H9 (cell line): ENCODE measurements around the gene CYTH3. TPM values are rescaled to one million over a fixed set of nuclear protein-coding genes. Genes with fewer than 3 reads are reported as not detected.

Experiments used
- DNase-seq: peaks from one replicate; pipeline ENCODE4 v3.0.0-alpha.2; 2017
- H2AFZ ChIP-seq: one replicate; pipeline ENCODE4 v1.6.1; 2013; ENCODE audit warnings: mild to moderate bottlenecking, low read length, control low read depth, moderate library complexity
- H2AK5ac ChIP-seq: 2 replicates; pipeline ENCODE4 v1.6.1; 2013; ENCODE audit warnings: low read length, control low read depth, mixed read lengths; ENCODE audit not compliant: insufficient read length
- H2BK120ac ChIP-seq: one replicate; pipeline ENCODE4 v1.6.1; 2013; ENCODE audit warnings: low read depth, mild to moderate bottlenecking, low read length, control low read depth, inconsistent platforms; ENCODE audit not compliant: poor library complexity, severe bottlenecking
- H2BK12ac ChIP-seq: 2 replicates; pipeline ENCODE4 v1.6.1; 2013; ENCODE audit warnings: low read length, control low read depth, mixed read lengths, low read depth; ENCODE audit not compliant: insufficient read length
- H2BK15ac ChIP-seq: 2 replicates; pipeline ENCODE4 v1.6.1; 2013; ENCODE audit warnings: low read depth, low read length, control low read depth
- H2BK20ac ChIP-seq: one replicate; pipeline ENCODE4 v1.6.1; 2013; ENCODE audit warnings: low read depth, mild to moderate bottlenecking, low read length, control low read depth, inconsistent platforms; ENCODE audit not compliant: poor library complexity, severe bottlenecking
- H2BK5ac ChIP-seq: 2 replicates; pipeline ENCODE4 v1.6.1; 2013; ENCODE audit warnings: low read length, control low read depth, mixed read lengths; ENCODE audit not compliant: insufficient read length
- H3K14ac ChIP-seq: 2 replicates; pipeline ENCODE4 v1.6.1; 2013; ENCODE audit warnings: low read length, control low read depth; ENCODE audit not compliant: insufficient read depth
- H3K18ac ChIP-seq: 2 replicates; pipeline ENCODE4 v1.6.1; 2013; ENCODE audit warnings: low read depth, mild to moderate bottlenecking, mixed read lengths, low read length, control low read depth; ENCODE audit not compliant: insufficient read length
- H3K23ac ChIP-seq: 2 replicates; pipeline ENCODE4 v1.6.1; 2013; ENCODE audit warnings: low read length, control low read depth, mixed read lengths, low read depth; ENCODE audit not compliant: insufficient read length
- H3K23me2 ChIP-seq: 2 replicates; pipeline ENCODE4 v1.6.1; 2013; ENCODE audit warnings: low read depth, mild to moderate bottlenecking, mixed read lengths, low read length, control low read depth; ENCODE audit not compliant: insufficient read length, poor library complexity, severe bottlenecking
- H3K27ac ChIP-seq: 2 replicates; pipeline ENCODE4 v1.5.1; 2013; ENCODE audit warnings: low read length, control low read depth, mixed read lengths, low read depth; ENCODE audit not compliant: insufficient read length
- H3K27me3 ChIP-seq: 2 replicates; pipeline ENCODE4 v1.6.1; 2013; ENCODE audit warnings: low read length, control low read depth, inconsistent platforms; ENCODE audit not compliant: insufficient read depth
- H3K4ac ChIP-seq: 2 replicates; pipeline ENCODE4 v1.6.1; 2013; ENCODE audit warnings: low read depth, mild to moderate bottlenecking, control low read depth, inconsistent platforms, low read length, moderate library complexity
- H3K4me1 ChIP-seq: 2 replicates; pipeline ENCODE4 v1.6.1; 2013; ENCODE audit warnings: low read length, control low read depth, inconsistent platforms; ENCODE audit not compliant: insufficient read depth
- H3K4me2 ChIP-seq: 2 replicates; pipeline ENCODE4 v1.6.1; 2013; ENCODE audit warnings: low read length, control low read depth, mixed read lengths; ENCODE audit not compliant: insufficient read length, insufficient read depth
- H3K56ac ChIP-seq: 2 replicates; pipeline ENCODE4 v1.6.1; 2013; ENCODE audit warnings: low read depth, mild to moderate bottlenecking, mixed read lengths, low read length, control low read depth; ENCODE audit not compliant: insufficient read length
- H3K79me1 ChIP-seq: 2 replicates; pipeline ENCODE4 v1.6.1; 2013; ENCODE audit warnings: low read depth, mild to moderate bottlenecking, moderate library complexity, low read length, control low read depth, inconsistent platforms; ENCODE audit not compliant: insufficient read depth, poor library complexity, severe bottlenecking
- H3K79me2 ChIP-seq: 2 replicates; pipeline ENCODE4 v1.6.1; 2013; ENCODE audit warnings: low read length, control low read depth, inconsistent platforms; ENCODE audit not compliant: insufficient read depth
- H3K9ac ChIP-seq: 2 replicates; pipeline ENCODE4 v1.6.1; 2013; ENCODE audit warnings: low read length, control low read depth, mixed read lengths; ENCODE audit not compliant: insufficient read length; ENCODE audit errors: extremely low read depth
- H3K9me3 ChIP-seq: one replicate; pipeline ENCODE4 v1.6.1; 2013; ENCODE audit warnings: low read depth, low read length, inconsistent platforms; ENCODE audit not compliant: control insufficient read depth
- H3T11ph ChIP-seq: one replicate; pipeline ENCODE4 v1.6.1; 2013; ENCODE audit warnings: mild to moderate bottlenecking, low read length, control low read depth, inconsistent platforms
- H4K20me1 ChIP-seq: one replicate; pipeline ENCODE4 v1.6.1; 2013; ENCODE audit not compliant: control insufficient read depth, insufficient read length, insufficient read depth
- H4K5ac ChIP-seq: 2 replicates; pipeline ENCODE4 v1.6.1; 2013; ENCODE audit warnings: low read depth, mild to moderate bottlenecking, mixed read lengths, low read length, control low read depth; ENCODE audit not compliant: insufficient read length
- H4K8ac ChIP-seq: replicated peaks from 2 replicates; pipeline ENCODE4 v1.6.1; 2013; ENCODE audit warnings: low read length, control low read depth, mixed read lengths, low read depth; ENCODE audit not compliant: insufficient read length
- H4K91ac ChIP-seq: 2 replicates; pipeline ENCODE4 v1.6.1; 2013; ENCODE audit warnings: low read depth, mild to moderate bottlenecking, moderate library complexity, mixed read lengths, low read length, control low read depth; ENCODE audit not compliant: insufficient read length
- H3K27ac Mint-ChIP-seq, 3 experiments: 2 replicates in 2 of 3; 3 replicates in 1 of 3; pipeline ENCODE4 v1.8.0; 2020 to 2021; ENCODE audit warnings: mixed read lengths in 3 of 3, mild to moderate bottlenecking in 1 of 3, moderate library complexity in 1 of 3
- H3K27me3 Mint-ChIP-seq: 2 replicates; pipeline ENCODE4 v1.8.0; 2021; ENCODE audit warnings: low read depth, mild to moderate bottlenecking, moderate library complexity, mixed read lengths
- H3K36me3 Mint-ChIP-seq, 3 experiments: 2 replicates in 2 of 3; 3 replicates in 1 of 3; pipeline ENCODE4 v1.8.0; 2020 to 2021; ENCODE audit warnings: low read depth in 3 of 3, mixed read lengths in 3 of 3; ENCODE audit not compliant: insufficient read depth in 1 of 3
- H3K4me1 Mint-ChIP-seq, 2 experiments: 2 replicates each; pipeline ENCODE4 v1.8.0; 2020; ENCODE audit warnings: mixed read lengths in 2 of 2
- H3K4me3 Mint-ChIP-seq, 2 experiments: 2 replicates in 1 of 2; 3 replicates in 1 of 2; pipeline ENCODE4 v1.8.0; 2020 to 2021; ENCODE audit warnings: mild to moderate bottlenecking in 2 of 2, mixed read lengths in 2 of 2, moderate library complexity in 1 of 2
- H3K9me3 Mint-ChIP-seq, 2 experiments: 2 replicates in 1 of 2; 3 replicates in 1 of 2; pipeline ENCODE4 v1.8.0; 2020; ENCODE audit warnings: mild to moderate bottlenecking in 2 of 2, mixed read lengths in 2 of 2, moderate library complexity in 1 of 2
- CTCF ChIP-seq: fragments of 200-600 bp; sonication (generic); conservative IDR thresholded peaks from 3 replicates; pipeline ENCODE4 v1.8.0; 2021; ENCODE audit warnings: antibody characterized with exemption, mild to moderate bottlenecking
- WGBS: extraction: QIAGEN DNeasy Blood & Tissue Kit; methylation state at CpG from one replicate; pipeline ENCODE4 v1.1.7; 2013; ENCODE audit warnings: missing lambda C conversion rate, low lambda C conversion rate, mixed read lengths; ENCODE audit not compliant: insufficient read length; ENCODE audit errors: extremely low coverage; 5-methylcytosine and 5-hydroxymethylcytosine counted together
- total RNA-seq: library from RNA; stranded (reverse); gene quantifications from 2 replicates; pipeline ENCODE4 v1.2.1, GENCODE V29; 2021

Gene CYTH3
- total RNA-seq, 1 experiment from 2014 or later = 12.3 TPM

- no peak overlapping the region for H3T11ph ChIP-seq
- no peaks in the 10 kb centered on the region for H3K23me2 ChIP-seq
- no peak overlapping the region for H3K9ac ChIP-seq
- no peak overlapping the region for H2AK5ac ChIP-seq
- no peak overlapping the region for H2BK12ac ChIP-seq
- H4K8ac ChIP-seq = no peak overlapping the region
- H3K27me3 ChIP-seq = no peaks in the 10 kb centered on the region
- WGBS = no CpG with 5 or more reads among the region's 36 CpGs
- H3K36me3 Mint-ChIP-seq = peaks cover 5 to 12% (median 6%) of the 10 kb centered on the region in 3 experiments; a peak in 6 of 7 replicates
- no peak for TF ChIP-seq CTCF
- no peak overlapping the region for H4K91ac ChIP-seq
- no peak overlapping the region; a peak in 1 of 5 replicates for H3K4me3 Mint-ChIP-seq
- H4K20me1 ChIP-seq = no peaks in the 10 kb centered on the region
- H3K56ac ChIP-seq = no peak overlapping the region
- H3K4me1 Mint-ChIP-seq = peaks cover 21 to 38% of the 10 kb centered on the region in 2 experiments
- H3K27ac Mint-ChIP-seq = peak overlapping the region; percentile 42 to 74 (median 72); a peak in 6 of 7 replicates
- no peak overlapping the region for H3K4ac ChIP-seq
- no peaks in the 10 kb centered on the region for H3K9me3 ChIP-seq
- peaks cover 4% of the 10 kb centered on the region; the same call in 1 of the 2 replicates for H3K4me1 ChIP-seq
- no peak overlapping the region for H2BK120ac ChIP-seq
- H3K14ac ChIP-seq = no peak overlapping the region
- H3K27ac ChIP-seq = no peak overlapping the region
- DNase-seq = no peak
- no peak overlapping the region for H2BK5ac ChIP-seq
- no peak overlapping the region for H4K5ac ChIP-seq
- H3K79me2 ChIP-seq = no peaks in the 10 kb centered on the region
- H2BK20ac ChIP-seq = no peak overlapping the region
- no peak overlapping the region for H3K23ac ChIP-seq
- H3K9me3 Mint-ChIP-seq = no peaks in the 10 kb centered on the region
- H3K4me2 ChIP-seq = no peak overlapping the region
- H2BK15ac ChIP-seq = no peak overlapping the region
- no peak overlapping the region for H3K18ac ChIP-seq
- H3K79me1 ChIP-seq = no peaks in the 10 kb centered on the region
- no peak overlapping the region for H2AFZ ChIP-seq
- no peaks in the 10 kb centered on the region; the same call in 1 of the 2 replicates for H3K27me3 Mint-ChIP-seq
Measured at GRCh38 chr7:6169805-6170520, 102.5 kb downstream of the CYTH3 start.
